ENCODE results near the gene CLSTN3.
"Not testable (repeated sequence)": the region's sequence is repeated elsewhere in the genome, so short reads cannot be mapped to it uniquely, and the experiment has no call there.

Gene CLSTN3

GRCh38 chr12:7150356-7150755, 20.2 kb downstream of the CLSTN3 start:
- no peak for DNase-seq (ENCODE audit: low read depth in 2 of 2, low spot score in 1 of 2)

- DNase-seq (ENCODE audit: low read depth in 2 of 2, low spot score in 1 of 2), result no peak
Measured at GRCh38 chr12:7150841-7151240, 20.7 kb downstream of the CLSTN3 start.

- no peak for DNase-seq (ENCODE audit: low read depth in 2 of 2, low spot score in 1 of 2)
Measured at GRCh38 chr12:7151532-7151931, 21.4 kb downstream of the CLSTN3 start.

DNA sequence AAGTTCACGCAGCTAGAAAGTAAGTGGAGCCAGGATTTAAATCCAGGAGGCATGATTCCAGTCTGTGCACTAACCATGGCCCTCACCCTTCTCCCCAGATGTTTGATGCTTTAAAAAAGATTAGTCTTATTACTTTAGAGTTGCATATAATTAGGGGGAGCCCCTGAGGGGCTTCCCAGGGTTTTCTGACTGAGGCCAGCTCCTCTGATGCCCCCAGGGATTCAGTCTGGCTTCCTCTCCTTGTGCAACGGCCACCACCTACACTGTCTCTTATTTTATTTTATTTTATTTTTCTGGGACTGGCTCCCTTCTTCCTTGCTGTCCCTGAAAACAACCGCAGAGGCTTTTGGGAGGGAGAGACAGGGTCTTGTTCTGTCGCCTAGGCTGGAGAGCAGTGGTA, 22.6 kb downstream of the CLSTN3 start:
- DNase-seq (ENCODE audit: low read depth in 2 of 2, low spot score in 1 of 2), result no peak

DNA sequence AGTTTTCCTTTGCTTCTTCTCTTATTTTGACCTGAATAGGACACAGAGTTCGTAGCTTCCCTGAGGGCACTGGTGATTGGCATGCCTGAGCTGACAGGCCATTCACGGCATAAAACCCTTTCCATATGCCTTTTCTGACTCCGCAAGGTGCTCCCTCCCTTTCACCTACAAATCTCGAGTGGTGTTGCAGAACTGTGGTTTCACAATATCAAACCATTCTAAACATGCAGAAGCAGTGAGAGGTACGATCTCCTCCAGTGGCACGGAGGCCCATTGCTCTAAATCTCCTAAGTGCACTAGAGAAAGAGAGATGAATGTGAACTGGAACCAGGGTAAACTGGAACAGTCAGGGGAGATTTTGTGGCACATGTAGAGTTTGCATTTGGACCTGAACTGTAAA, 23.9 kb downstream of the CLSTN3 start:
- no peak for DNase-seq (ENCODE audit: low read depth in 2 of 2, low spot score in 1 of 2)

- no peak for DNase-seq (ENCODE audit: low read depth in 2 of 2, low spot score in 1 of 2)
Measured at GRCh38 chr12:7154901-7155470, 24.8 kb downstream of the CLSTN3 start.

DNA sequence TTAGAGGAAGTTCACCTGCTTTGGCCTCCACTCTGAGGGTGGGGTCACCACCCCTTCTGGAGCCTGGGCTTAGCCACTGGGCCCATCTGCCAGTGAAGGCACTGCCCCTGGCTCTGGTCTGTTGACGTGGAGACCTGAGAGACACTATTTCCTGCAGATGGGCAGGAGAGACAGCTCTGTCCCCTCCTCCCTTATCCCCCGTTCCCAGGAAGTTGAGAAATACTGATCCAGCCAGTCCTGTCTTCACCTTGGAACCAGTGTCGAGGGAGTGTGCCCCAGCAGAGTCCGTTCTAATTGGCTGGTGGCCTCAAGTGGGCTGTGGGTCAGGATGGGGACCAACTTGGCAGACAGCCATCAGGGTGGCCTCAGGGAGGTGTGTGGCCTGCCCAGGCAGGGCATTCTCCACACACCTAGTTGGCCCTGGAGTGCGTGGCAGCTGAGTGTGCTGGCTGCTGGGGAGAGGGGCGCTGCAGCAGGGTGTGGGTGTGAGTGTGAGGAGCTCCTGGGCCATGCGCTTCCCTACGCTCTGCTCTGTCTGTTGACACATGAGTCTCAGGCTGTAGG, 25.4 kb downstream of the CLSTN3 start:
- DNase-seq (ENCODE audit: low read depth in 2 of 2, low spot score in 1 of 2), result no peak

DNA sequence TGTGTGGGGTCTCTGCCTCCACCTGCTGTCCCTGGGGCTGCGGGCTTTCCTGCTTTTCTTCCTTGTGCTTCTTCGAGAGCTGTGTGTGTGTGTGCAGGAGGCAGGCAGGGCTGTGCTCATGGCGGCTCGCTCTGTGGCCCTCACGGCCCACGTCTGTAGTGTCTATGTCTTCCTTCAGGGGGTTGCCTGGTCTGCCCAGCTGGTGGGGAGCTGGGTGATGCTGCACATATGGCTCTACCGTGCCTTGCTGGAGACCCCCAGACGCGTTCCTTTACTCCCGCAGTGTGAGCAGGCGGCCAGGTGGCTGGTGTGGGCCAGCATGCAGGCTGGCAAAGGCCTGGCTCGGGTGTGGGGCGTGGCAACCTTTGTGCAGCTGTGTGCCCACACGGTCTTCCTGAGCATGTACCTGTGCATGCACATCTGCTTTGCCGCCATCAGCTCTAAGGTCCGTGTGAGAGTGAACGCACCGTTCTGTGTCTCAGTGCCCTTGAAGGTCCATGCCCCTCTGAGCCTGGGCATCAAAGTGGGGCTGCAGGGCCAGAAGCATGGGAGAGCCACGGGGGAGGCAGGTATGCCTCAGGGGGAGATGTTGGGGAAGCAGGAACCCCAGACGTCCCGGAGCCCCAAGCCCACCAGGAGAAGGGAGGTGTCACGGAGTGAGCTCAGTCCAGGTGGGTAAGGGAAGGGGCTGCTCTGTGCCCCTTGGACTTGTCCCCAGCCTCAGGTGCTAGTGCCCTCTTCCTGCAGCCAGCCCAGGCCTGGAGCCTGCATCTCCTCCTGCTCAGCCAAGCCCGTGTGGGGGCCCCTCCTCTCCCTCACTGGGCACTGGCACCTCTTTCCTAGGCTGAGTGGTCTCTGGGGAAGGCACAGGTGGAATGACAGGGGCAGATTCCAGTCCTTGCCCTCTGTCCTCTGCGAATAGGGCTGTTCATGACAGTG, 26.4 kb downstream of the CLSTN3 start:
- DNase-seq (ENCODE audit: low read depth in 2 of 2, low spot score in 1 of 2), result no peak

DNA sequence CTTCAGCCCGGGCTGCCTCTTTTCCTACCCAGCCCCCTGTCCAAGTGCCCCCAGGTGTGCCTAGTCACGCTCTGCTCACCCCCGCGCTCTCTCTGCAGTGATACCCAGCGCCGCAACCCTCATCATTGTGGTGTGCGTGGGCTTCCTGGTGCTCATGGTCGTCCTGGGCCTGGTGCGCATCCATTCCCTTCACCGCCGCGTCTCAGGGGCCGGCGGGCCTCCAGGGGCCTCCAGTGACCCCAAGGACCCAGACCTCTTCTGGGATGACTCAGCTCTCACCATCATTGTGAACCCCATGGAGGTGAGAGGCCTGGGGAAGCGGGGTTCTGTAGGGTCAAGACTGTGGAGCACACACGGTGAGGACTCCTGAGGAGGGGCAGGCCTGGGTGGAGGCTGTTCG, 27.2 kb downstream of the CLSTN3 start:
- DNase-seq (ENCODE audit: low read depth in 2 of 2, low spot score in 1 of 2), result no peak

- no peak for DNase-seq (ENCODE audit: low read depth in 2 of 2, low spot score in 1 of 2)
Measured at GRCh38 chr12:7158781-7159609, 28.8 kb downstream of the CLSTN3 start.

DNA sequence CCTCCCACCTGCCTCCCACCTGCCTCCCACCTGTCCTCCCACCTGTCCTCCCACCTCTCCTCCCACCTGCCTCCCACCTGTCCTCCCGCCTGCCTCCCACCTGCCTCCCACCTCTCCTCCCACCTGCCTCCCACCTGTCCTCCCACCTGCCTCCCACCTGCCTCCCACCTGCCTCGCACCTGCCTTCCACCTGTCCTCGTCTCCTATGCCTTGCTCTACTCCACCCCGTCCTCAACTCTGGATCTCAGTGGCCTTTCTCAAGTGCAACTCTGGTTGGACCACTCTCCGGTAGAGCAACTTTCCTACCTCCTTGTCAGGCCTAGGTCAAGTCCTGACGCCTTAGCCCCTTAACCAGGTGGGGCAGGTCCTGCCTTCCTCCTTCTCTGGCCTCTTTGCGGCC, 30.0 kb downstream of the CLSTN3 start:
- no peak for DNase-seq (ENCODE audit: low read depth in 2 of 2, low spot score in 1 of 2)

- DNase-seq (ENCODE audit: low read depth in 2 of 2, low spot score in 1 of 2), result no peak
Measured at GRCh38 chr12:7161327-7161726, 31.2 kb downstream of the CLSTN3 start.

GRCh38 chr12:7161811-7162210, 31.6 kb downstream of the CLSTN3 start:
- no peak for DNase-seq (ENCODE audit: low read depth in 2 of 2, low spot score in 1 of 2)

GRCh38 chr12:7162691-7163114, 32.5 kb downstream of the CLSTN3 start:
- DNase-seq (ENCODE audit: low read depth in 2 of 2, low spot score in 1 of 2), result no peak

DNA sequence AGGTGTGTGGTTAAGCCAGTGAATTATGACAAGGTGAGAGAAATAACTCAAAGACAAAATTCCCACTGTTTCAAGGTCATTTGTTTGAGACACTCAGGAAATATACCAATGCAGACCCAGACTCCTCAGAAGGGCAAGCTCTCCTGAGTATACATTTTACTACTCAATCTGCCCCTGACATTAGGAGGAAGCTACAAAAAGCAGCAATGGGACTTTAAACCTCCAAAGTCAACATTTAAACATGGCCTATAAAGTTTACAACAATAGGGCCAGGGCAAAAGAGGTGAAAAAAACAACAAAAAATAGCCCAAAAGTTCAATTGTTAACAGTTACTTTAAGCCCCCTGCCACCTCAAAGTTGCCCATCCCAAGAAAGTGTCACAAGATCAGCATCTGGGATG, 39.8 kb downstream of the CLSTN3 start:
- DNase-seq (ENCODE audit: low read depth in 2 of 2, low spot score in 1 of 2), result no peak

- DNase-seq (ENCODE audit: low read depth in 2 of 2, low spot score in 1 of 2), result no peak
Measured at GRCh38 chr12:7171854-7172253, 41.7 kb downstream of the CLSTN3 start.

DNA sequence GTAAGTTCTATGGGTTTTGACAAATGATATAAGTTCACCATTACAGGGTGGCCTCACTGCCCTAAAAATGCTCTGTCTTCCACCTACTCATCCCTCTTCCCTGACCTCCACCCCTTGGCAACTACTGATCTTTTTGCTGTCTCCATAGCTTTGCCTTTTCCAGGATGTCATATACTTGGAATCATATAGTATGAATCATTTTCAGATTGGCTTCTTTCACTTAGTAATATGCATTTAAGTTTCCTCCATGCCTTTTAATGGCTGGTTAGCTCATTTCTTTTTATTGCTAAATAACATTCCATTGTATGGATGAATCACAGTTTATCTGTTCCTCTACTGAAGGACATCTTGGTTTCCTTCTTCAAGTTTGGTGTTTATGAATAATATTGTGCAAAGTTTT, 45.3 kb downstream of the CLSTN3 start:
- DNase-seq (ENCODE audit: low read depth in 2 of 2, low spot score in 1 of 2), result no peak

- no peak for DNase-seq (ENCODE audit: low read depth in 2 of 2, low spot score in 1 of 2)
Measured at GRCh38 chr12:7176595-7176994, 46.4 kb downstream of the CLSTN3 start.

DNA sequence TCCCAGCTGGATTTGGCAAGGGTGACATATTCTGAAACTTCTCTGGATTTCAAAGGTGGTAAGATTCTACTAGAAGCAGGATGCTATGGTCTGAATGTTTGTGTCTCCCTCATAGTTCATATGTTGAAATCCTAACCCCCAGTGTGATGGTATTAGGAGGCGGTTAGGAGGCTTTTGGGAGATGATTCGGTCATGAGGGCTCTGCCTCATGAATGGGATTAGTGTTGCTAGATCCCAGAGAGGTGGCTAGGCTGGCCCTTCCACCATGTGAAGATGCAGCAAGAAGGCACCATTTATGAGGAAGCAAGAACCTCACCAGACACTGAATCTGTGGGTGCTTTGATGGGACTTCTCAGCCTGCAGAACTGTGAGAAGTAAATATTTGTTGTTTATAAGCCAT, 48.3 kb downstream of the CLSTN3 start:
- DNase-seq (ENCODE audit: low read depth in 2 of 2, low spot score in 1 of 2), result no peak

DNA sequence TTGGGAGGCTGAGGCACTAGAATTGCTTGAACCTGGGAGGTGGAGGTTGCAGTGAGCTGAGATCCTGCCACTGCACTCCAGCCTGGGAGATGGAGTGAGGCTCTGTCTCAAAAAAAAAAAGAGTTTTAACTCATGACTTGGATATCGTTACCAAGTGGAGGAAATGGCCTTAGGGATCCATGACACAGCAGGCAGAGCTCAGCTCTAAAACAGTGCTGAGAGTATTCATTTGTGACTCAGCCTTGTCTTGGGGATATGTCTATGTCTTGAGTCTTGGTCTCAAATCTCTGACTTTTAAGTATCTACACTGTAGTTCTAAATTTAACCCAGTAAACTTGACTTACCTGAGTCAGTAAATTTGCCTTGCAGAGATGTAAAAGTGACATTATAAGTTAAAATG, 50.5 kb downstream of the CLSTN3 start:
- no peak for DNase-seq (ENCODE audit: low read depth in 2 of 2, low spot score in 1 of 2)

GRCh38 chr12:7186058-7186457, 55.9 kb downstream of the CLSTN3 start:
- not testable (repeated sequence) for DNase-seq (ENCODE audit: low read depth in 2 of 2, low spot score in 1 of 2)
